ENCODE data around the gene GINS2.

The GINS2 gene

DNA sequence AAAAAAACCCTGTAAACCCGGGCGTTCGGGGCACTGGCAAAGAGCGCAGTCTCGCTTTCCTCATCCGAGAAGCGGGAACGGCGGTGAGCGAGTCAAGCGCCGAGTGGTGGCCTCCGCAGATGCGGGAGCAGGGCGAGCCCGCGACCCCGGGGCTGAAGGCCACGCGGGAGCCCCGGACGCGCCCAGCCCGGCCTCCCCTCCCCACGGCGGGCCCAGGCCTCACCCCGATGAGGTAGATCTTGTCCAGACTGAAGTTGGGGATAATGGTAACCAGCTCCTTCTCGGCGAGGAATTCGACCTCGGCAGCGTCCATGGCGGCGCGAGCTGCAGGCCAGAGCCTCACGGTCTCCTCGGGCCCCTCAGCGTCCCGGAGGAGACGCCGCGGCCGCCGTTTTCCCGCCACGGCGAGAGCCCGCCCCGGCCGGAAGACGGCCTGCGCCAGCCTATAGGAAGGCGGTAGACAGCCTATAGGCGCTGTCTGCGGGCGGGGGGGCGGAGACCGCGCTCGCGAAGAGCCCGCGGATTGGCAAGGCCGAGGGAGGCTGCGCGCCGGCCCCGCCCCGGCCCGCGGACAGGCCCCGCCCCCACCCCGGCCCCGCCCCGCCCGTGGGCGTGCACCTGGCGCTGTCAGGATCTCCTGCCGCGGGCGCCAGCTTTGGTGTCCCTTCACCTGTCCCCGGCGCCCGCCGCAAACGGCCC is at the start of gene GINS2:
TSS of gene GINS2 (minus strand) at position 369 of the 699 bp plus-strand sequence. CDS start at position 313, 56 bp downstream.
- DNase-seq, result peak; percentile 92 to 96

DNA sequence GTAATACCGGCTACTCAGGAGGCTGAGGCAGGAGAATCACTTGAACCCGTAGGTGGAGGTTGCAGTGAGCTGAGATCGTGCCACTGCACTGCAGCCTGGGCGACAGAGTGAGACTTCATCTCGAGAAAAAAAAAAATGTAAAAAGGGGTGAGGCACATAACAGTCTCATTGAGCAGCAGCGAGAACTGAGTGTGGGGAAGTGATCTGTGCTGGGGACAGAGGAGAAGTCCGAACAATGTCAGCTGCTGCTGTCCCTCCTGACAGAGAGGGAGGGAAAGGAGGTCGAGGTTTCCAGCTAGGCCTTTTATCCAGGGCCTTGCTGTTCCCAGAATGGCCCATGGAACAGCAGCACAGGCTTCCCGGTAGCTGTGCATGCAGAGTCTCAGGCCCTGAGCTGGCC is 48.2 kb upstream of the GINS2 start:
- no peak for DNase-seq

DNA sequence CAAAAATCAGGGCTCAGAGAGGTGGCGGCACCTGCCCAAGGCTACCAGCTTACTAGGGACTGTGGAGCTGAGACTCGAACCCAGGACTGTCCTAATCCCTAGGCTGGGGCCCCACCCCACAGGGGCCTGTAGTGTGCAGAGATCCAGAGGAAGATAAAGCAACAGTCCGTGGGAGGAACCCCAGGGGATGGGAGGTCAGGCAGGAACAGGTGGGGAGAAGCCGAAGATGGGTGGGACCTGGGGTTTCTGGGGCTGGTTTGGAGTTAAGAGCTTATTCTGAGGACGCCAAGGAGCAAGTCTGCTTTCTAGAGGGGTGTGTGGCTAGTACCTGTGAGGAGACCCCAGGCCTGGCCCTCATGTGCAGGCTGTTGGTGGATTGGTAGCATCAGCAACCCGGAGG is 47.2 kb upstream of the GINS2 start:
- DNase-seq, result no peak

DNA sequence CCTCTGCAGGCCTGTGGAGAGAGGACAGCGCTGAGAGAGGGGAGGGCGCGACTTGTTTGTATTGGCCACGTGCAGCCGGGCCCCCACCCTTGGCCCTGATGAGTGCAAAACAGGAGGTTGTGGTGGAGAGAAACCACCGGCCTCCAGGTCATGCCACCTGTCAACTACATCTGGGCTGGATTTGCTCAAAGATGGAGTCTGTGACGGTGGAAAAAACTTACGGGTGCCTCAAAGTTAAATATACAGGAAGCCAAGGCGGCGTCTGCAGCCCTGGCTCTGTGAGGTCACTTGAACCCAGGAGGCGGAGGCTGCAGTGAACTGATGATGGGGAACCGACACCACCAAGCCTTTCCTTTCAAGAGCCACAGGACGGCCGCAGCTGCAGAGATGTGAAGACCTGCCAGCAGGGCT is 46.5 kb upstream of the GINS2 start:
- no peak for DNase-seq

DNA sequence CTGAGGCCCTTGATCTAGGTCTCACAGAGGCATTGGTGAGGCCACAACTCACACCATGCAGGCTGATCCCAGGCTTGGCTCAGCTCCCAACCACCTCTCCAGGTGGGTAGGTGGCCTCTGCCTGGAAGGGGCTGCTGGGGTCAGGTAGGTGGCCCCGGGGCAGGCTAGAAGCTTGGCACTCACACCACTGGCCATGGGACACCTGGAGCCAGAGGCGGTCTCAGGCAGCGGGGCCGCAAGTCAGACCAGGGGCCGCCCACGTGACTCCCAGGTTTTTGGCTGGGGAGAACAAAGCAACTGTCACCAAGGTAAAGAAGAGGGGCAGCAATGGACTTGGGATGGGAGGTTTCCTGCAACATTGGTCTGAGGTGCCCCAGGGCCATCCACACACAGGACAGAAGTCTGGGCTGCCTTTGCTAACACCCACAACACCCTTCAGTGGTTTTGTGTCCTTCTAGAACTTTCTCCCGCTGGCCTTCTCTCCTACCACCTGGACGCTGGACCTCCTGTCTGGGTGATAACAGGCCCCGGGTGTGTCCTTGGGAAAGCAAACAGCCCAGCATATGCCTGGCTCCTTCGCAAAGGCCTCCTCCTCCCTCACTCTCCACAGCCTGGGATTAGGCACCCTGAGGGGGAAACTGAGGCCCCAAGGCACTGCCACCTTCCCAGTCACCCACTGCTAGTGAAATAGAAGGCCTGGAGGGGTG is 45.7 kb upstream of the GINS2 start:
- no peak for DNase-seq

DNA sequence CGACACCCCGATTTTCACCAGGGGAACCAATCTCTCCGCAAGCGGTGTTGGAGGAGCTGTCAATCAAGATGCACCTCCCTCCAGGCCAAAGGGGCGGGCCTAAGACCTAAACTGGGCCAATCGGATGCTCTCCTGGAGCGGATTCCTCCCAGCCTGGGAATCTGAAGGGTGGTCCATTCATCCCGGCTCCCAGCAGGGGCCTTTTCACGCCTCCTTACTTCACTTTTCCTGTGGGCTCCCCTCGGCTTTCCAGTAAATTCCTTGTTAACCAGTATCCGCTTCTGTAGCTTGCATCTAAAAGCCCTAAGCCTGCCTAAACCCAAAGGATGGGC is 45.1 kb upstream of the GINS2 start:
- DNase-seq, result no peak

DNA sequence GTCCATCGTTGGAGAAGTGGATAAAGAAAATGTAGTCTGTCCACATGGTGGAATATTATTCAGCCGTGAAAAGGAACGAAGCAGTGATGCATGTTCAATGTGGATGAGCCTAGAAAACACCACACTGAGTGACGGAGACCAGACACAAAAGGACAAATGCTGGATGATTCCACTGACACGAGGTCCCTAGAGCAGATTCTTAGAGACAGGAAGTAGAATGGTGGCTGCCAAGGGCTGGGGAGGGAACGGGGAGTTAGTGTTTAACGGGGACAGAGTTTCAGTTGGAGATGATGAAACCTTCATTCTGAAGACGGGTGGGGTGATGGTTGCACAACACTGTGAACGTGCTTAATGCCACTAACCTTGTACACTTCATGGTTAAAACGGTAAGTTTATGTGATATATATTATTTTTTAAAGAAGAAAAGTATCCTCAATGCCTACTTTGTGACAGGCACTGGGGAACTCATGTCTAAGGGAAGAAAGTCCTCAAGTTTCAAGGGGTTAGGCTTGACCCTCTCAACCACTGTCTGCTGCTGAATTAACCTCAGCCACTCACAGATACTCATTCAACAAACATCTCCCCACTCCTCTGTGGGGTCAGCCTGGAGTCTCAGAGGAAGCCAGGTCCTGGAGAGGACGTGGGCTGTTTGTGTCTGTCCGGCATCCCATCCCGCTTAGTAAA is 44.5 kb upstream of the GINS2 start:
- no peak for DNase-seq

DNA sequence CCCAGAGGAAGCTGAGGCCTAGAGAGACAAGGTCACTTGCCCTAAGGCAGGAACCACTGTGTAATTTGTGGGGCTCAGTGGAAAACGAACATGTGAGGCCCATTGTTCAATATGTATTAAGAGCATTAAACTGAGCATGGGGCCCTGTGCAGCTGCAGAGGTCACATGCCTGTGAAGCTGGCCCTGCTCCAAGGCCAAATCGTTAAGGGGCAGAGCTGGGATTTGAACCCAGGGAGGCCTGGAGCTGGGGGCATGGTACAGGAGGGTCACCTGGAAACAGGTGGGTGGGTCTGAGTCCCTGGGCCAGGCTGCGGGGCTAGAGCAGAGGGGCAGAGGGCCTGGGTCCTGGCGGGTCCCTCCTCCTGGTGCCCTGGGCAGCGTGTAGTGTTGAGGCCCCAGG is 42.4 kb upstream of the GINS2 start:
- peak in 1 of 2 experiments; percentile 34 for DNase-seq

DNA sequence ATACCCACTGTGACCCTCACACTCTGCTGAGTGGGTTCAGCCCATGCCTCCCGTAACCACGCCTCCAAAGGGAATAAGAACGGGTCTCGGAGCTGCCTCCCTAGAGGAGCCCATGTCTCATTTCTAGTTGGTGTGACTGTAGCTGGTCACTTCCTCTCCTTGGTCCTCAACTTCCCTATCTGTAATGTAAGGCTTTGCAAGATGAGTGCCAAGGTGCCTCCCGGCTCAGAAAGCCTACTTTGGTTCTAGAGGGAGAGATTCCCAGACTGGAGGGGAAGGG is 41.4 kb upstream of the GINS2 start:
- DNase-seq, result no peak

DNA sequence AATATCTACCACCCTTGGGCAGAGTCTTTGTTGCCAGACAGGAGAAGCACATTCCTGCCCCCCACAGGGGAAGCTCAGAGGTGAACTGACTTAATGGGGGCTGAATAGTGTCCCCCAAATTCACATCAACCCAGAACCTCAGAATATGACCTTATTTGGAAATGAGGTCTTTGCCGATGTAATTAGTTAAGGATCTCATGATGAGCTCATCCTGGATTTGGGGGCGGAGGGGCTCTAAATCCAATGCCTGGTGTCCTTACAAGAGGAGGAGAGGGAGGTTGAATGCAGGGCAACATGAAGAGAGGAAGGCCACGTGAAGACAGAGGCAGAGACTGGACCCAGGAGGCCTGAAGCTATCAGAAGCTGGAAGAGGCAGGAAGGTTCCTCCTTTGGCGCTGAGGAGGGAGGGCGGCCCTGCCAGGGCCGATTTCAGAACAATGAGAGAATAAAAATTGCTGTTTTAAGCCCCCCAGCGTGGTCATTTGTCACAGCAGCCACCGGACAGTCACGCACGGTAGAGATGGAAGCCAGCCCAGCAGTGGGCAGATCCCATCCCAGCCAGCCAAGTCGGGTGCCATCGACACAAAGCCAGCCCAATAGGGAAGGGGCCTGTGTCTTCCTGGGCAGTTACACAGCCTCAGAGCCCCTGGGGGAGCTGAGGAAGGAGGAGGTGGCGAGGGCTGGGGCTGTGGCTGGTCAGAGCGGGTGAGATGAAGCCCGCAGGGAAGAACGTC is 40.9 kb upstream of the GINS2 start:
- no peak for DNase-seq

DNA sequence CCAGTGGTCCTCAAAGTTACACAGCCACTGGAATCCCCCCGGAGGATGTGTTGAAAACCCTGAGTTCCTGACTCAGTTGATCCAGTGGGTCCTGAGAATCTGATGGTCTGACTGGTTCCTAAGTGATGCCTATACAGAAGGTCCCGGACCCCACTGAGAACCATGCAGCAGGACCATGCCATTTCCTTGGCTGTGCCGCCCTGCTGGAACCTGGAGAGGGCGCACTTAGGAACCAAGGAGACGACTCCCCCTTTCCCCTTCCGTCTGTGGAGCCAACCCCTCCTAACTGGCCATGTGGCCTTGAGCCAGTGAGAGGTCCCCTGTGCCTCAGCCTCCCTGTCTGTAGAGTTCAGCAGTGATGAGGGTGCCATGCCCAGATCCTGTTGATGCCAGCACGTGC is 40.1 kb upstream of the GINS2 start:
- no peak for DNase-seq

DNA sequence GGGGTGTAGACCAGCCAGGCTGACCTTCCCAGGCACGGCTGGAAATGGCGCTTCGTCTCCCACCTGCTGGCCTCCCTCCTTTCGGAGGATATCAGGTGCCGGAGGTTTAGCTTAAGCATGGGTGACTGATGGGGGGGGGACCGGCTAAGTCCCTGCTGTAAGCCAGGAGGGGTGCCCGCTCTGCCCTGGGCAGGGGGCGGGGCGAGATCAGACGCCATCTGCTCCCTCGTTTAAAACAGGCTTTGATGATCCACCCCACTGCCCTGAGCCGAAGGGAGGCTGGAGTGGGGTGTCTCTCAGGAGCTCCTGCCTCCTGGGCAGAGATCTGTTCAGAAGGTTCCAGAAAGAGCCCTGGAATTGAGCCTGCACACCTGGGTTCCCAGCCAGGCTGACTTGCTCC is 36.2 kb upstream of the GINS2 start:
- no peak for DNase-seq

DNA sequence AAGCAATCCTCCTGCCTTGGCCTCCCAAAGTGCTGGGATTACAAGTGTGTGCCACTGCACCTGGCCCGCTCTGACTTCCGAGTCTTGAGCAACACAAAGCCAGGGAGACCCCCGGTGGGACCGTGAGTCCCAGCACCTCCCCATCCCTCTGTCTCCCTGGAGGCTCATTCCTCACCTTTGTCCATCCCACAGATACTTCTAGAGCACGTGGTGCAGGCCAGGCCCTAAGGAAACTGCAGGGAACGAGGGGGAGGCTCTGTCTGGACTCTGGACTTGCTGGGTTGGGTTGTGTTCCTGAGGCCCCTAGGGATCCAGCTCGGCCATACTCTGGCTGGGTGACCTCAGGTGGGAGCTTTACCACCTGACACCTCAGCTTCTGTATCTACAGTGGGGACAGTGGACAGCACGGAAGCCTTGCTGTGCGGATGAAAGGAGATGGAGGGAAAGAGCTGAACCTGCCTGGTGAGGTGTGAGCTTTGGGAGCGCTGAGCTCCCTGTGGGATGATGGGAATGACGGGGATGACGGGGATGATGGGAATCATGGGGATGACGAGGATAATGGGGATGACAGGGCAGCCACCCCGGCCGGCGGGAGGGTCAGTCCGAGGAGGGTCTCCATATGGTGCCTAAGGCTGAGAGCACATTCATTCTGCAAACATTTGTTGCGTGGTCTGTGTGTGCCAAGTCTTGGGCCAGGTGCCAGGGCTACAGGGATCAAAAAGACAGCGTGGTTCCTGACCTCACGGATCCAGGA is 35.5 kb upstream of the GINS2 start:
- DNase-seq, result no peak

DNA sequence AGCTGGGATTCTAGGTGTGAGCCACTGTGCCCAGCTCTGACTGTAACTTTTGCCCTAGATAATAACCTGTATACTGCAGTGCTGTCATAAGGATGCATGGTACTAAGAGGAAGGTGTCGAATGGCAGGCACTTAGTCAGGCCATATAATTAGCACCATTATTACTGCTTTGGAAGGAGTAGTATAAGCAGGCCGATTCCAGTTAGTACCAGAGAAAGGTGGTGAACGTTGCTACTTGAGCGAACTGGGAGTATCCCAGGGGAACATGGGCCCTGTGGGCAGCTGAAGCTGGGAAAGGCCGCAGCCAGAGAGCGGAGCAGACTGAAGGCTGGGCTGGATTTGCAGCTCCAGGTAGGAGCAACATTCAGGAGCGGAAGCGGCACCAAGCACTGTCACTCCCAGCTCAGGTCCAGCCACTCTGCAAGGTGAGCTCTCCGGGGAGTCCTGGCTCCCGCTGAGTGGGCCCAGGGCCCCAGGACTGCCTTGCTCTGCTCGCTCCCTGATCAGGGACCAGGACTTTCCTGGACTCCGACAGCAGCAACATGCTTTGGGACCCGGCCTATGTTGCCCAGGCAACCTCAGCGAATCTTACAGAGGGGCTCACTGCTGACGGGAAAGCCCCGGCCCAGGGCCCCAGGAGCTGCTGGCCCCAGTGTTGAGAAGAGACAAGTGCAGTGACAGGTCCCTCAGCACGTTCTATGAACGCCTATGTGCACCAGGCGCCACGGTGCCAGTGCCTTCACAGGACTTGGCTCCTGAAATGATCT is 33.6 kb upstream of the GINS2 start:
- DNase-seq, result no peak

DNA sequence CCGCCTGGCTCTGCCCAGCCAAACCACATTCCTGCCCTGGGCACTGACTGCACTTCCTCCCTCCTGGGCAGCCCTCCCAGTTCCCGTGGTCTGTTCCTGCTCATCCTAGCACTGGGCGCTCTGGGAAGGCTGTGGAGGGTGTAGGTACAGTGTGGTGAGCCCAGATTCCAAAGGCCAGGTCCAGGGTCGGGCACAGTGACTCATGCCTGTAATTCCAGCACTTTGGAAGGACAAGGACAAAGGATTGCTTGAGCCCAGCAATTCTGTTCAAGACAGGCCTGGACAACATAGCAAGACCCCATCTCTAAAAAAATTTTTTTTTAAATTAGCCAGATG is 31.5 kb upstream of the GINS2 start:
- DNase-seq, result no peak

DNA sequence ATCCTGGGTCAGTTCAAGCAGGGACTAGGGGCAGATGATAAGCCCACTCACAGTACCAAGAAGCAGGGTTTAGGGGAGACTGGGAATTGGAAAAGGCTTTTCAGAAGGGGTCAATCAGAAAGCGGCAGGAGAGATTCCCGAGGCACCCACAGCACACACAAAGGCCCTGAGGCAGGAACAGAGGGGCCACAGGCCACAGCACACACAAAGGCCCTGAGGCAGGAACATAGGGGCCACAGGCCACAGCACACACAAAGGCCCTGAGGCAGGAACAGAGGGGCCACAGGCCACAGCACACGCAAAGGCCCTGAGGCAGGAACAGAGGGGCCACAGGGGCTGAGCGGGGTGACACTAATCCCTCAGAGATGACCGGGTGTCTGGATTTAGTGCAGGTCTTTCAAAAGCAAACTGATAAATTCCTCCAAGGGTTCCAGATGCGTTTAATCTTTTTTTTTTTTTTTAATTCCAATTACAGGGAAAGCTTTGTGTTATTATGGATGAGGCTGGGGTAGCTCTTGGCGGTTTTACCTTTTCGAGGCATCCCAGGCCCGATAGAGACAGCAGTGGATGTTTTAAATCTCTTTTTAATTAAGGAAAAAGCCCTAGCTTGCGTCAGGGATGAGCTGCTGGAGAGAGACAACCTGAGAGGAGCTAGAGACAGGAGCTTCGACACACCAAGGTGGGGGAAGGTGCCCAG is 31.0 kb upstream of the GINS2 start:
- DNase-seq, result no peak

DNA sequence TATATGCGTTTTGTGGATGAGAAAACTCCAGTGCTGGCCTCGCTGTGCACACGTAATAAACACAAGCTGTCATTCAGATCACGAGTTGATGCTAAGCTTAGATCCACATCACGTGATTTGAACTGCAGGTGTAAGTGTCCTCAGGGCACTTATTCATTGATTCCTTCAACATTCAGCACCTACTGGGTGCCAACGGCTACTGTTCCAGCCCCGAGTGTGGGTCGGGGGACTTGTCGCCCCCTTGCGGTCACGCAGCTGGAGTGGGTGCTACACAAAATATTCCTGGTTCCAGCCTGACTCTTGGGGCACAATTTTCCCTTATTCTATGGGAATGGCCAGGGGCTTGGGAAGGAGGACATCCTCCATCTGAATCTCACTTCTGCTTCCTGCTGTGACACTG is 29.9 kb upstream of the GINS2 start:
- DNase-seq, result peak; percentile 75 to 79

DNA sequence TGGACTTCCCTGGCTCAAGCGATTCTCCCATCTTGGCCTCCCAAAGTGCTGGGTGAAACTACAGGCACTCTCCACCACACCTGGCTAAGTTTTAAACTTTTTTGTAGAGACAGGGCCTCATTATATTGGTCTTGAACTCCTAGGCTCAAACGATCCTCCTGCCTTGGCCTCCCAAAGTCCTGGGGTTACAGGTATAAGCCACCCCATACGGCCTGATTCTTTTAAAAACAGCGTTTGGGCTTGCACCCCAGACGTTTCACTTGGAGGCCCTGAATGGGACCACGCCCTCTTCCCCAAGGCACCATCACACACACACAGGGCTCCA is 29.4 kb upstream of the GINS2 start:
- DNase-seq, result no peak

DNA sequence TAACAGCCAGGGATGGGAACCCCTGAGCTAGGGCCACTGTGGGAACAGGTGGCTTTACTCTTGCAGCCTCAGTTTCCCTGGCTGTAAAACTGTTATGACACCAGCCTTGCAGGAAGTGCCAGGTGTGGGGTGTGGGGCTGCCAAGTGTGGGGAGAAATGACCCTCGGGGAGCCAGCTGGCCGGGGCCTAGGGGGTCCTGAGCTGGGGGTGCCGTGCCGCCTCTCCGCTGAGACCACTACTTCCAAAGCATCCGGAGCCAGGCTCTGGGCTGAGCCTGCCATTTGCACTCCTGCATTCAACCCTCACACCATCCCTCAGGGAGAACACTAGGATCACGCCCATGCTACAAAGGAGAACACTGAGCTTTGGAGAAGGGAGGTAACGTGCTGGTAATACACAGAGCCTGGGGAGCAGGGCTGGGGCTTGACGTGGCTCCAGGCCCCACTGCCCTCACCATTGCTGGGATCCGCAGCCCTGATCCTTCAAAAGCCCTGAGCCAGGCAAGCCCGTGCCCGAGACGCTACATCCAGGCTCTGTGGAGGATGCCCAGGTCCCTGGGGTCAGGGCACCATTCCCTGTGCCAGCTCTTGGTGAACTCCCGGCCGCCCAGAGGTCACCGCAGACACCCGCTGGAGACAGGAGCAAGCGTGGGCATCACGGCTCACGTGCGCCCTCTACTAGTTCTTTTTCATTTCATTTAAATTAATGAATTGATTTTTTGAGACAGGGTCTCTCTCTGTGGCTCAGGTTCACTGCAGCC is 28.8 kb upstream of the GINS2 start:
- peak; percentile 76 to 89 for DNase-seq

DNA sequence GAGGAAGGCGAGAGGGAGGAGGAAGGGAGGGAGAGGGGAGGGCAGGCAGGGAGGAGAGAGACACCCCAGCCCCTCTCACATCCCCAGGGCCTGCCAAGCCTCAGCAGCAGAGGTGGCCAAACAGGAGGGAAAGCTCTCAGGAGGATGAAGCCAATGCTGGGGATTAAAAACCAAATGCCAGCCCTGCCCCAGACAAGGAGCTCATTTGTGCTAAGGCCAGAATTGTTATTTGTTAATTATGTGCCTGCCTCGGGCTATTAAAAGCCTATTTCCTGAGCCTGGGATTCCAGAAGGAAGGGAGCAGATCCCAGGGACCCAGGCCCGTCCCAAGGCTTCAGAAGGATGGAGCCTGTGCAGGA is 27.9 kb upstream of the GINS2 start:
- DNase-seq, result no peak

DNA sequence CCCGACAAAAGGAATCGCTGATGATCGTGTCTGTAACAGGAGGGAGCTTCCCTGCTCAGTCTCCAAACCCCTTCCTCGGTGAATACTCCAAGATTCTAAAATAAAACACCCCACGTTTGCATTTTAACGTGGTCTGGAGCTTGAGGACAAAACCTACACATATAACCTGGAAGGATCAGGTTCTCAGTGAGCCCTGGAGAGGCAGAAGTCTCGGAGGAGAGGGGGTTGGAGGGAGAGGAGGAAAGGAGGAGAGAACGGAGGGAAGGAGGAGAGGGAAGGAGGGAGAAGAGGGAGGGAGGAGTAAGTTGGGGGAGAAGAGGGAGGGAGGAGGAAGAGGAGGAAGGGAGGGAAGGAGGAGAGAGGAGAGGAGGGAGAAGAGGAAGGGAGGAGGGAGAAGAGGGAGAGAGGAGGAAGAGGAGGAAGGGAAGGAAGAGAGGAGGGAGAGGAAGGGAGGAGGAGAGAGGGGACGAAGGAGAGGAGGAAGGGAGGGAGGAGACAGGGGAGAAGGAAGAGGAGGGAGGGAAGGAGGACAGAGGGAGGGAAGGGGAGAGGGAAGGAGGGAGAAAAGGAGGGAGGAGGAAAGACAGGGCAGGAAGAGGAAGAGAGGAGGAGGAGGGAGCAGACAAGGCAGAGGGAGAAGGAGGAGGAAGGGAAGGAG is 27.4 kb upstream of the GINS2 start:
- DNase-seq, result no peak

All from SHP77 (cell line).